22Rv1 (cell line): ENCODE results near the gene CLECL1.

ENCODE experiments used
- H3K27ac ChIP-seq: fragments of 450-650 bp; 2 replicates; pipeline ENCODE4 v1.5.1; 2017
- CTCF ChIP-seq: fragments of 450-650 bp; IDR thresholded peaks from 2 replicates; pipeline ENCODE4 v1.5.1; 2017; ENCODE audit warnings: mild to moderate bottlenecking
- ZFX ChIP-seq: fragments of 450-650 bp; IDR thresholded peaks from 2 replicates; pipeline ENCODE4 v1.6.1; 2017; ENCODE audit warnings: antibody characterized with exemption, borderline replicate concordance

CLECL1 gene

GRCh38 chr12:9732921-9733461 lies at the start of gene CLECL1:
TSS of gene CLECL1 (minus strand) at chr12:9733097.
- TF ChIP-seq CTCF (no peak), ZFX (no peak)
- H3K27ac ChIP-seq: no peak within 1 kb of the TSS

DNA sequence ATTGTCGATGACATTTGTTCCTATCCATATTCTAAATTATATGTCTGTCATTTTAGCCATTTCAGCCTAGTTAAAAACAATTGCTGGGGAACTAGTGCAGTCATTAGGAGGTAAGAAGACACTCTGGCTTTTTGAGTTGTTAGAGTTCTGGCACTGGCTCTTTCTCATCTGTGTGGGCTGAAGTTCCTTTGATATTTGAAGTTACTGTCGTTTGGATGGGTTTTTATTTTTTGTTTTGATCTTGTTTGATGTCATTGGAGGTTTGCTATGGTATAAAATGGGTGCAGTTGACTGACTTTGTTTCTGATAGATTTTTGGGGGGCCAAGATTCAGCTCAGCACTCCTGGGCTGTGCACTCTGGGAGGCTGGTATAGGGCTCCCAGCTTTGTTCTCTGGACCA lies 48.5 kb upstream of the CLECL1 start:
- TF ChIP-seq CTCF (no peak), ZFX (no peak)
- no peak overlapping the region for H3K27ac ChIP-seq

DNA sequence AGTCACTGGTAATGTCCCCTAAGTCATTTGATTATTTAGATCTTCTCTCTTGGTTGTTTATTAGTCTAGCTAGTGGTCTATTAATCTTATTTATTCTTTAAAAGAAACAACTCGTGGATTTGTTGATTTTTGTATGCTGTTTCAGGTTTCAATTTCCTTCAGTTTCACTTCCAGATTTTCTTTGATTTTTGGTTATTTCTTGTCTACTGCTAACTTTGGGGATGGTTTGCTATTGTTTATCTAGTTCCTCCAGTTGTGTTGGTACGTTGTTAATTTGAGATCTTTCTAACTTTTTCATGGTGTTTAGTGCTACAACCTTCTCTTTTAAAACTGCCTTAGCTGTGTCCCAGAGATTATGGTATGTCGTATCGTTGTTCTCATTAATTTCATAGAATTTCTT lies 46.3 kb upstream of the CLECL1 start:
- TF ChIP-seq CTCF (no peak), ZFX (no peak)
- no peak overlapping the region for H3K27ac ChIP-seq

DNA sequence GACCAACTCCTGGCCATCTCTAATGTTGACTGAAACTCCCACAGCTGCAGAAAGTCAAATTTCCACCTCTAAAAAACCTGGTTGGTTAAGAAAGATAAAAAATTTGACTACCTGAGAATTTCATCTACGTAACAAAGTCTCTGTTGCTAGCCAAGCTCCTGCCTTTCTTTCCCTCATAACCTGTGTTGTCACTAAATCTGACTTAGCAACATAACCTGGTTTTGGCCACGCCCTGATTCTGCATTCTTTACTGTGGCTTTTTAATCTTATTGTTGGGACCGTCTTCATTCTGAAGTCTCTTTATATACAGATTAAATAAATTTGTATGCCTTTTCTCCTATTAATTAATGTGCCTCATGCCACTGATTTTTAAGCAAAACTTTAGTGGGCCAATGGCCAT lies 43.9 kb upstream of the CLECL1 start:
- TF ChIP-seq ZFX (no peak), CTCF (no peak)
- H3K27ac ChIP-seq: no peak overlapping the region

DNA sequence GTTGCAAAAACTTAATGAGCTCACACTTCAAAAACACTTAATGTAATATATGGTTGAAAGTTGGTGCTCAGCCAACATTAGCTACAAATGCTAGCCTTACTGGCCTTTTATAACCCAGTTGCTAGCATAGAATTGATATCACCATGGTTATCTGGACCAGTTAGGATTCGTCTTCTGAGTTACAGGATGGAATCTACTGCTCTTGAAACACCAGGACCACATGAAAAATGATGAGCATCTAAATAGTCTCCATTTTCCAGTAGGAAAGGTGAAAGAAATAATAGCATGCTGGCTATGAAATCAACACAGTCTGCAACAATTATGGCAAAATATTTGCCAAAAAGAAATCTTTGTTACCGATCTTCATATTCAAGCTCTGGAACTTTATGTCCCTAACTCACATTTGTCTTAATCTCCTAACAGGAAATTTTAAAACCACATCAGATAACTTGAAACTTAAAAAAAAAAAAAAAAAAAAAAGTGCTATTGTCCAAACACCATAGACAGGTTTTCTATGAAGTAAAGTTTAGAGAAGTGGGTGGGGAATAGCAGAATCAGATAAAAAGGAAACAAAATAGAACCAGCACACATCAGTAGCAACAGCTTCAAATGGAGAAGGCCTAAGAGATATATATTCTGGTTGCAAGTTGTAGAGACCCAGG lies 40.5 kb upstream of the CLECL1 start:
- no peak for TF ChIP-seq ZFX
- no peak for TF ChIP-seq CTCF

GRCh38 chr12:9763025-9763424 lies 30.1 kb upstream of the CLECL1 start:
- TF ChIP-seq ZFX (no peak), CTCF (no peak)
- no peak overlapping the region for H3K27ac ChIP-seq

More for the DNA sequence above, 40.5 kb upstream of the CLECL1 start:
- H3K27ac ChIP-seq: no peak overlapping the region

DNA sequence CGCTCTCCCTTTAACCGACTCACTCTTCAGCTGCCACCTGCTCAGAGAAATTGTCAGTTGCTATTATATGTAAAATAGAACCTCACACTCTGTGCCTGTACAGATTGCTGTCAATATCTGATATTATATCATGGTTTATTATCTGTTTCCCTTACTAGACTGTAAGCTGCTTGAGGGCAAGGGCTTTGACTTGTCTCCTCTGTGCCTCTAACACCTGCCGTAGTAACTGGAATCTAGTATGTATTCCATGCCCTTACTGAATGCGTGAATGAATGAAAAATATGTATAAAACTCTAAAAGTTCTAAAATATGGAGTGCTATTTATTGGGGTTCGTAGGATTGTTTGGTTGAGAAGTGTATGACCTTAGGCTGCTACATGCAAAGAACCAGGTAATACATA lies 29.5 kb upstream of the CLECL1 start:
- no peak overlapping the region for H3K27ac ChIP-seq
- TF ChIP-seq ZFX (no peak), CTCF (no peak)
